HepG2 (cell line): ENCODE results near the gene KLB. TPM values are rescaled to one million over a fixed set of nuclear protein-coding genes. Genes with fewer than 3 reads are reported as not detected.

ENCODE experiments used
- ATRX ChIP-seq: sonication (generic); formaldehyde crosslinking; IDR thresholded peaks from 2 replicates; pipeline ENCODE4 v1.4.0; 2020; ENCODE audit warnings: missing genetic modification reagents, borderline replicate concordance
- DNMT3B ChIP-seq: conservative IDR thresholded peaks from 2 replicates; pipeline ENCODE4 v1.6.1; 2016; ENCODE audit warnings: missing biosample characterization, control low read depth
- FOXK1 ChIP-seq: sonication (generic); formaldehyde crosslinking; IDR thresholded peaks from 2 replicates; pipeline ENCODE4 v1.4.0; 2020; ENCODE audit warnings: low read depth, missing genetic modification reagents, borderline replicate concordance
- HMG20B ChIP-seq: conservative IDR thresholded peaks from 2 replicates; pipeline ENCODE4 v1.6.1; 2016; ENCODE audit warnings: missing genetic modification reagents, missing compliant biosample characterization
- IKZF1 ChIP-seq: fragments of 450-650 bp; IDR thresholded peaks from 2 replicates; pipeline ENCODE4 v1.7.1; 2016
- KLF16 ChIP-seq, 2 experiments: sonication (generic) in 1 of 2; formaldehyde crosslinking in 1 of 2; IDR thresholded peaks; 2 replicates each; pipeline versions ENCODE4 v1.6.1 to v1.8.0; 2016 to 2023; ENCODE audit warnings: missing genetic modification reagents in 2 of 2, missing compliant biosample characterization in 1 of 2
- NAIF1 ChIP-seq: sonication (generic); formaldehyde crosslinking; IDR thresholded peaks from 2 replicates; pipeline ENCODE4 v1.5.0; 2020; ENCODE audit warnings: mild to moderate bottlenecking, missing genetic modification reagents, borderline replicate concordance
- NR2F6 ChIP-seq, 2 experiments: IDR thresholded peaks; 2 replicates each; pipeline ENCODE4 v1.6.1; 2016; ENCODE audit warnings: antibody characterized with exemption in 1 of 2, mild to moderate bottlenecking in 1 of 2
- ONECUT2 ChIP-seq: sonication (generic); formaldehyde crosslinking; IDR thresholded peaks from 2 replicates; pipeline ENCODE4 v1.4.0; 2020; ENCODE audit warnings: missing genetic modification reagents
- PITX1 ChIP-seq: sonication (generic); formaldehyde crosslinking; IDR thresholded peaks from 2 replicates; pipeline ENCODE4 v1.5.1; 2020; ENCODE audit warnings: mild to moderate bottlenecking, missing genetic modification reagents
- TSC22D2 ChIP-seq: sonication (generic); formaldehyde crosslinking; IDR thresholded peaks from 2 replicates; pipeline ENCODE4 v1.5.1; 2020; ENCODE audit warnings: missing genetic modification reagents, mild to moderate bottlenecking, borderline replicate concordance
- ZMAT3 ChIP-seq: sonication (generic); formaldehyde crosslinking; conservative IDR thresholded peaks from 2 replicates; pipeline ENCODE4 v1.7.0; 2021; ENCODE audit warnings: missing genetic modification reagents
- ZNF17 ChIP-seq: sonication (generic); formaldehyde crosslinking; IDR thresholded peaks from 2 replicates; pipeline ENCODE4 v1.5.0; 2020; ENCODE audit warnings: mild to moderate bottlenecking, missing genetic modification reagents
- ZNF33A ChIP-seq: sonication (generic); formaldehyde crosslinking; IDR thresholded peaks from 2 replicates; pipeline ENCODE4 v1.5.1; 2020; ENCODE audit warnings: missing genetic modification reagents, mild to moderate bottlenecking, moderate library complexity, borderline replicate concordance
- ZNF431 ChIP-seq: sonication (generic); formaldehyde crosslinking; IDR thresholded peaks from 2 replicates; pipeline ENCODE4 v1.9.0; 2022; ENCODE audit warnings: missing genetic modification reagents, low read depth, mild to moderate bottlenecking, borderline replicate concordance
- ZNF724P ChIP-seq: sonication (generic); formaldehyde crosslinking; IDR thresholded peaks from 2 replicates; pipeline ENCODE4 v1.8.0; 2022; ENCODE audit warnings: missing genetic modification reagents, borderline replicate concordance
- polyA plus RNA-seq, 8 experiments: library from polyadenylated mRNA; depleted of rRNA in 3 of 8; stranded (reverse) in 7 of 8; unstranded in 1 of 8; fragments of >200 nt; fragmentation: Illumina TruSeq in 4 of 8; extraction: Trizol in 4 of 8; gene quantifications; 2 replicates each; pipeline versions ENCODE4 v1.2.1 to v1.2.3, GENCODE V29; 2011 to 2016; ENCODE audit warnings: low read depth in 4 of 8, missing spikeins in 1 of 8, mixed read lengths in 1 of 8; ENCODE audit not compliant: insufficient read depth in 1 of 8
- total RNA-seq, 5 experiments: library from RNA; depleted of rRNA; stranded (reverse); fragments of >200 nt; fragmentation: Illumina TruSeq; extraction: Trizol; gene quantifications; 2 replicates each; pipeline ENCODE4 v1.2.3, GENCODE V29; 2016; ENCODE audit warnings: low read depth in 1 of 5
- TF ChIP-seq, protein P1 (sequence below): sonication (generic); formaldehyde crosslinking; conservative IDR thresholded peaks from 2 replicates; pipeline ENCODE4 v1.5.0; 2020; ENCODE audit warnings: missing genetic modification reagents
- TF ChIP-seq, protein P2 (sequence below): sonication (generic); formaldehyde crosslinking; conservative IDR thresholded peaks from 2 replicates; pipeline ENCODE4 v1.8.0; 2022; ENCODE audit warnings: mild to moderate bottlenecking, moderate library complexity, missing genetic modification reagents
- TF ChIP-seq, protein P3 (sequence below): sonication (generic); formaldehyde crosslinking; IDR thresholded peaks from 2 replicates; pipeline ENCODE4 v1.4.0; 2020; ENCODE audit warnings: mild to moderate bottlenecking, missing genetic modification reagents
- TF ChIP-seq, protein P4 (sequence below): IDR thresholded peaks from 2 replicates; pipeline ENCODE4 v1.6.1; 2016; ENCODE audit warnings: mild to moderate bottlenecking

KLB gene
- total and polyA plus RNA-seq, 2 of the 13 experiments (the other 11 are each of a cell fraction or from before 2014, with no cell fraction given): 25.3 to 82.0 TPM

DNA sequence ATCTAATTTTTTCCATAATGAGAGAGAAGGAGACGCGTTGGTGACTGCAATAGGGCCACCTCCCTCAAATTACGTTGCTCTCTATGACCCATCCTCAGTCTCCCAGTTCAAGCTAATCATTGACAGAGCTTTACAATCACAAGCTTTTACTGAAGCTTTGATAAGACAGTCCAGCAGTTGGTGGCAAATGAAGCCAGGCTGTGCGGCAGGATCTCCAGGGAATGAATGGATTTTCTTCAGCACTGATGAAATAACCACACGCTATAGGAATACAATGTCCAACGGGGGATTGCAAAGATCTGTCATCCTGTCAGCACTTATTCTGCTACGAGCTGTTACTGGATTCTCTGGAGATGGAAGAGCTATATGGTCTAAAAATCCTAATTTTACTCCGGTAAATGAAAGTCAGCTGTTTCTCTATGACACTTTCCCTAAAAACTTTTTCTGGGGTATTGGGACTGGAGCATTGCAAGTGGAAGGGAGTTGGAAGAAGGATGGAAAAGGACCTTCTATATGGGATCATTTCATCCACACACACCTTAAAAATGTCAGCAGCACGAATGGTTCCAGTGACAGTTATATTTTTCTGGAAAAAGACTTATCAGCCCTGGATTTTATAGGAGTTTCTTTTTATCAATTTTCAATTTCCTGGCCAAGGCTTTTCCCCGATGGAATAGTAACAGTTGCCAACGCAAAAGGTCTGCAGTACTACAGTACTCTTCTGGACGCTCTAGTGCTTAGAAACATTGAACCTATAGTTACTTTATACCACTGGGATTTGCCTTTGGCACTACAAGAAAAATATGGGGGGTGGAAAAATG lies at the start of gene KLB (continued):
- peak; percentile 48; the same call in 1 of the 2 replicates for TF ChIP-seq FOXK1 (CRISPR knock-in tag)
- no peak for TF ChIP-seq ZNF33A
- peak; percentile 63 for TF ChIP-seq ONECUT2 (CRISPR knock-in tag)
- peak in 1 of 2 experiments; percentile 77; a peak in 2 of 4 replicates for TF ChIP-seq KLF16 (CRISPR knock-in tag; IDR thresholded peaks at IDR 0.05)
- TF ChIP-seq, protein P1, sequence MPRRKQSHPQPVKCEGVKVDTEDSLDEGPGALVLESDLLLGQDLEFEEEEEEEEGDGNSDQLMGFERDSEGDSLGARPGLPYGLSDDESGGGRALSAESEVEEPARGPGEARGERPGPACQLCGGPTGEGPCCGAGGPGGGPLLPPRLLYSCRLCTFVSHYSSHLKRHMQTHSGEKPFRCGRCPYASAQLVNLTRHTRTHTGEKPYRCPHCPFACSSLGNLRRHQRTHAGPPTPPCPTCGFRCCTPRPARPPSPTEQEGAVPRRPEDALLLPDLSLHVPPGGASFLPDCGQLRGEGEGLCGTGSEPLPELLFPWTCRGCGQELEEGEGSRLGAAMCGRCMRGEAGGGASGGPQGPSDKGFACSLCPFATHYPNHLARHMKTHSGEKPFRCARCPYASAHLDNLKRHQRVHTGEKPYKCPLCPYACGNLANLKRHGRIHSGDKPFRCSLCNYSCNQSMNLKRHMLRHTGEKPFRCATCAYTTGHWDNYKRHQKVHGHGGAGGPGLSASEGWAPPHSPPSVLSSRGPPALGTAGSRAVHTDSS (CRISPR knock-in tag): no peak
- TF ChIP-seq ZNF724P (CRISPR knock-in tag): no peak
- TF ChIP-seq, protein P2, sequence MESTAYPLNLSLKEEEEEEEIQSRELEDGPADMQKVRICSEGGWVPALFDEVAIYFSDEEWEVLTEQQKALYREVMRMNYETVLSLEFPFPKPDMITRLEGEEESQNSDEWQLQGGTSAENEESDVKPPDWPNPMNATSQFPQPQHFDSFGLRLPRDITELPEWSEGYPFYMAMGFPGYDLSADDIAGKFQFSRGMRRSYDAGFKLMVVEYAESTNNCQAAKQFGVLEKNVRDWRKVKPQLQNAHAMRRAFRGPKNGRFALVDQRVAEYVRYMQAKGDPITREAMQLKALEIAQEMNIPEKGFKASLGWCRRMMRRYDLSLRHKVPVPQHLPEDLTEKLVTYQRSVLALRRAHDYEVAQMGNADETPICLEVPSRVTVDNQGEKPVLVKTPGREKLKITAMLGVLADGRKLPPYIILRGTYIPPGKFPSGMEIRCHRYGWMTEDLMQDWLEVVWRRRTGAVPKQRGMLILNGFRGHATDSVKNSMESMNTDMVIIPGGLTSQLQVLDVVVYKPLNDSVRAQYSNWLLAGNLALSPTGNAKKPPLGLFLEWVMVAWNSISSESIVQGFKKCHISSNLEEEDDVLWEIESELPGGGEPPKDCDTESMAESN: no peak
- TF ChIP-seq ZNF431: peak; percentile 39; the same call in 1 of the 2 replicates
- TF ChIP-seq, protein P3, sequence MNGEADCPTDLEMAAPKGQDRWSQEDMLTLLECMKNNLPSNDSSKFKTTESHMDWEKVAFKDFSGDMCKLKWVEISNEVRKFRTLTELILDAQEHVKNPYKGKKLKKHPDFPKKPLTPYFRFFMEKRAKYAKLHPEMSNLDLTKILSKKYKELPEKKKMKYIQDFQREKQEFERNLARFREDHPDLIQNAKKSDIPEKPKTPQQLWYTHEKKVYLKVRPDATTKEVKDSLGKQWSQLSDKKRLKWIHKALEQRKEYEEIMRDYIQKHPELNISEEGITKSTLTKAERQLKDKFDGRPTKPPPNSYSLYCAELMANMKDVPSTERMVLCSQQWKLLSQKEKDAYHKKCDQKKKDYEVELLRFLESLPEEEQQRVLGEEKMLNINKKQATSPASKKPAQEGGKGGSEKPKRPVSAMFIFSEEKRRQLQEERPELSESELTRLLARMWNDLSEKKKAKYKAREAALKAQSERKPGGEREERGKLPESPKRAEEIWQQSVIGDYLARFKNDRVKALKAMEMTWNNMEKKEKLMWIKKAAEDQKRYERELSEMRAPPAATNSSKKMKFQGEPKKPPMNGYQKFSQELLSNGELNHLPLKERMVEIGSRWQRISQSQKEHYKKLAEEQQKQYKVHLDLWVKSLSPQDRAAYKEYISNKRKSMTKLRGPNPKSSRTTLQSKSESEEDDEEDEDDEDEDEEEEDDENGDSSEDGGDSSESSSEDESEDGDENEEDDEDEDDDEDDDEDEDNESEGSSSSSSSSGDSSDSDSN: peak; percentile 27; the same call in 1 of the 2 replicates
- TF ChIP-seq ZNF17 (CRISPR knock-in tag): no peak
- TF ChIP-seq NAIF1 (CRISPR knock-in tag): no peak
- TF ChIP-seq, protein P4, sequence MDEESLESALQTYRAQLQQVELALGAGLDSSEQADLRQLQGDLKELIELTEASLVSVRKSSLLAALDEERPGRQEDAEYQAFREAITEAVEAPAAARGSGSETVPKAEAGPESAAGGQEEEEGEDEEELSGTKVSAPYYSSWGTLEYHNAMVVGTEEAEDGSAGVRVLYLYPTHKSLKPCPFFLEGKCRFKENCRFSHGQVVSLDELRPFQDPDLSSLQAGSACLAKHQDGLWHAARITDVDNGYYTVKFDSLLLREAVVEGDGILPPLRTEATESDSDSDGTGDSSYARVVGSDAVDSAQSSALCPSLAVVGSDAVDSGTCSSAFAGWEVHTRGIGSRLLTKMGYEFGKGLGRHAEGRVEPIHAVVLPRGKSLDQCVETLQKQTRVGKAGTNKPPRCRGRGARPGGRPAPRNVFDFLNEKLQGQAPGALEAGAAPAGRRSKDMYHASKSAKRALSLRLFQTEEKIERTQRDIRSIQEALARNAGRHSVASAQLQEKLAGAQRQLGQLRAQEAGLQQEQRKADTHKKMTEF: peak; percentile 86
- TF ChIP-seq ATRX: no peak
- 0 out of 2 replicates have a peak, but pooled peaks have one; percentile 38 for TF ChIP-seq HMG20B (CRISPR knock-in tag)
- 0 out of 2 replicates have a peak, but pooled peaks have one; percentile 32 for TF ChIP-seq ZMAT3
- peak; percentile 72; the same call in 1 of the 2 replicates for TF ChIP-seq TSC22D2
- no peak; the same call in 1 of the 2 replicates for TF ChIP-seq DNMT3B
- TF ChIP-seq NR2F6 (IDR thresholded peaks at IDR 0.05): no peak
- peak; percentile 30; the same call in 1 of the 2 replicates for TF ChIP-seq NR2F6 (CRISPR knock-in tag; IDR thresholded peaks at IDR 0.05)
- no peak for TF ChIP-seq IKZF1
- TF ChIP-seq PITX1 (CRISPR knock-in tag): peak; percentile 59; the same call in 1 of the 2 replicates
